Mesothelial cell of epicardium (in vitro differentiated cells): ENCODE measurements around the gene STKLD1. TPM values are rescaled to one million over a fixed set of nuclear protein-coding genes. Genes with fewer than 3 reads are reported as not detected.

Source experiments
- DNase-seq, 2 experiments: peaks; one replicate each; pipeline ENCODE4 v3.0.0; 2021; ENCODE audit warnings: low spot score in 2 of 2; ENCODE audit not compliant: unreplicated experiment in 2 of 2
- H3K27ac Mint-ChIP-seq: 2 replicates; pipeline ENCODE4 v1.8.0; 2021; ENCODE audit warnings: mixed read lengths
- H3K27me3 Mint-ChIP-seq: 2 replicates; pipeline ENCODE4 v1.8.0; 2021; ENCODE audit warnings: low read depth, mixed read lengths
- H3K36me3 Mint-ChIP-seq: 2 replicates; pipeline ENCODE4 v1.8.0; 2021; ENCODE audit warnings: mixed read lengths
- H3K4me1 Mint-ChIP-seq: 2 replicates; pipeline ENCODE4 v1.8.0; 2021; ENCODE audit warnings: mixed read lengths
- H3K4me3 Mint-ChIP-seq: 2 replicates; pipeline ENCODE4 v1.8.0; 2021; ENCODE audit warnings: mild to moderate bottlenecking, moderate library complexity, mixed read lengths
- H3K9me3 Mint-ChIP-seq: 2 replicates; pipeline ENCODE4 v1.8.0; 2021; ENCODE audit warnings: mixed read lengths
- total RNA-seq: library from RNA; stranded (reverse); gene quantifications from 3 replicates; pipeline ENCODE4 v1.2.1, GENCODE V29; 2021
- TF ChIP-seq, protein P1 (sequence below): fragments of 200-600 bp; sonication (generic); IDR thresholded peaks from one replicate; pipeline ENCODE4 v1.5.0; 2021; ENCODE audit warnings: antibody characterized with exemption; ENCODE audit not compliant: unreplicated experiment

The STKLD1 gene
- total RNA-seq, 1 donor from 2014 or later: 6.7 TPM

DNA sequence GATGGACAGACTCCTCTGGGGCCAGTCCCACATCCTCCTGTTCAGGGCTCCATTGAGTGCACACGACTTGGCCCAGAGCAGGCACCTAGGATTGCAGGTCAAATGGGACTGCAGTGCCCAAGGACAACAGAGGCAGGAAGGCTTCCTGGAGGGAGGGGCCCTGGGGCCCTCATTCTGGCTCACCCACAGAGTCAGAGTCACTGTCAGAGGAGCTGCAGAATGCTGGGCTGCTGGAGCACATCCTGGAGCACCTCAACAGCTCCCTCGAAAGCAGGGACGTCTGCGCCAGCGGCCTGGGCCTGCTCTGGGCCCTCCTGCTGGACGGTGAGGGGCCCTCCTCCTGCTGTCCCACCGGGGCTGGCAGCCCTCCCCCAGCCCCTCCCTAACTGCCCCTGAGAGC, 26.5 kb downstream of the STKLD1 start:
- H3K27me3 Mint-ChIP-seq: peaks cover 4% of the 10 kb centered on the region
- H3K27ac Mint-ChIP-seq: no peak overlapping the region
- no peaks in the 10 kb centered on the region for H3K4me1 Mint-ChIP-seq
- TF ChIP-seq, protein P1, sequence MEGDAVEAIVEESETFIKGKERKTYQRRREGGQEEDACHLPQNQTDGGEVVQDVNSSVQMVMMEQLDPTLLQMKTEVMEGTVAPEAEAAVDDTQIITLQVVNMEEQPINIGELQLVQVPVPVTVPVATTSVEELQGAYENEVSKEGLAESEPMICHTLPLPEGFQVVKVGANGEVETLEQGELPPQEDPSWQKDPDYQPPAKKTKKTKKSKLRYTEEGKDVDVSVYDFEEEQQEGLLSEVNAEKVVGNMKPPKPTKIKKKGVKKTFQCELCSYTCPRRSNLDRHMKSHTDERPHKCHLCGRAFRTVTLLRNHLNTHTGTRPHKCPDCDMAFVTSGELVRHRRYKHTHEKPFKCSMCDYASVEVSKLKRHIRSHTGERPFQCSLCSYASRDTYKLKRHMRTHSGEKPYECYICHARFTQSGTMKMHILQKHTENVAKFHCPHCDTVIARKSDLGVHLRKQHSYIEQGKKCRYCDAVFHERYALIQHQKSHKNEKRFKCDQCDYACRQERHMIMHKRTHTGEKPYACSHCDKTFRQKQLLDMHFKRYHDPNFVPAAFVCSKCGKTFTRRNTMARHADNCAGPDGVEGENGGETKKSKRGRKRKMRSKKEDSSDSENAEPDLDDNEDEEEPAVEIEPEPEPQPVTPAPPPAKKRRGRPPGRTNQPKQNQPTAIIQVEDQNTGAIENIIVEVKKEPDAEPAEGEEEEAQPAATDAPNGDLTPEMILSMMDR: no peak
- H3K4me3 Mint-ChIP-seq: no peak overlapping the region
- peaks cover 18% of the 10 kb centered on the region for H3K36me3 Mint-ChIP-seq
- no peaks in the 10 kb centered on the region for H3K9me3 Mint-ChIP-seq
- DNase-seq: no peak

DNA sequence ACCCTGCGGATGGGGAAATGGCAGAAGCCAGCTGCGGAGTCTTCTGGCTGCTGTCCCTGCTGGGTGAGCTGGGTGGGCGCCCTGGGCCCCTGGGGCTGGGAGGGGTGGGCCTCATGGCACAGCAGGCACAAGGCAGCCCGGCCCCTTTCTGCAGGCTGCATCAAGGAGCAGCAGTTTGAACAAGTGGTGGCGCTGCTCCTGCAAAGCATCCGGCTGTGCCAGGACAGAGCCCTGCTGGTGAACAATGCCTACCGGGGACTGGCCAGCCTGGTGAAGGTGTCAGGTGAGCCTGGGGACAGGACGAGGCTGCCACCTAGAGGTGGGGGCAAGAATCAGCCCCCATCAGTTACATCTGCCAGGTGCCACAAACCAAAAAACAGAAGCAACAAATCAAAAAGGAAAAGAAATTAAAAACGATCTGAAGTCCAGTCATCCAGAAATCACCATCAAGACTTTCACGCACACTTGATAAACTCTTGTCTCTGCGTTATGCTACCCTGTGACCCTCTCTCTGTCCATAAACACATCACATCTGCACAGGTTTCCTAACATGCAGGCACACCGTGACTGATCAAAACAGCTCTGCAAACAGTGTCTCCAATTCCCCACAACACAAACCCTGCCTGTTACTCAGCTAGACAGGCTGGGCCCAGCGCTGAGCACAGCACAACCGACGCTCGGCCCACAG, 27.7 kb downstream of the STKLD1 start:
- TF ChIP-seq, protein P1: peak; percentile 43
- H3K27me3 Mint-ChIP-seq: peaks cover 3% of the 10 kb centered on the region
- H3K36me3 Mint-ChIP-seq: peaks cover 18% of the 10 kb centered on the region
- H3K9me3 Mint-ChIP-seq: no peaks in the 10 kb centered on the region
- H3K4me3 Mint-ChIP-seq: no peak overlapping the region
- H3K4me1 Mint-ChIP-seq: no peaks in the 10 kb centered on the region
- H3K27ac Mint-ChIP-seq: no peak overlapping the region
- no peak for DNase-seq

DNA sequence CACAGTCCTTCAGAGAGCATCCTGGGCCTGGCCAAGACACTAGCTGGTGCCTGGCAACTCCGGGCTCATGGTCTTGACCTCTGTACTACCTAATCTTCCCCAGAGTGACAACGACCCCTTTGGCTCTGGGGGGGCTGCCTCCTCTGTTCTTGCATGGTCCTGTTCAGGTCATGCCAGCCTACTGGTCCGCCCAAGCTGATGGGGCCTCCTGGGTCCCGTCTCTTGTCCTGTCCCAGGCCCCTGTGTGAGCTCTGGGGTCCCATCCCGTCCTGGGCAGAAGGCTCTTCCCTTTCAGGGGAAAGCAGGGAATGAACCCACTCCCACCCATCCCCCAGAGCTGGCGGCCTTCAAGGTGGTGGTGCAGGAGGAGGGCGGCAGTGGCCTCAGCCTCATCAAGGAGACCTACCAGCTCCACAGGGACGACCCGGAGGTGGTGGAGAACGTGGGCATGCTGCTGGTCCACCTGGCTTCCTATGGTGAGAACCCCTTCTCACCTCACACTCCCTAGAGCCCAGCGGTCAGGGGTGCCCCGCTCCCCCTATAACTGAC, 28.4 kb downstream of the STKLD1 start:
- Mint-ChIP-seq H3K4me1 (no peaks in the 10 kb centered on the region), H3K9me3 (no peaks in the 10 kb centered on the region), H3K36me3 (peaks cover 22% of the 10 kb centered on the region), H3K27ac (no peak overlapping the region), H3K27me3 (no peaks in the 10 kb centered on the region), H3K4me3 (no peak overlapping the region)
- no peak for DNase-seq
- TF ChIP-seq, protein P1: no peak

DNA sequence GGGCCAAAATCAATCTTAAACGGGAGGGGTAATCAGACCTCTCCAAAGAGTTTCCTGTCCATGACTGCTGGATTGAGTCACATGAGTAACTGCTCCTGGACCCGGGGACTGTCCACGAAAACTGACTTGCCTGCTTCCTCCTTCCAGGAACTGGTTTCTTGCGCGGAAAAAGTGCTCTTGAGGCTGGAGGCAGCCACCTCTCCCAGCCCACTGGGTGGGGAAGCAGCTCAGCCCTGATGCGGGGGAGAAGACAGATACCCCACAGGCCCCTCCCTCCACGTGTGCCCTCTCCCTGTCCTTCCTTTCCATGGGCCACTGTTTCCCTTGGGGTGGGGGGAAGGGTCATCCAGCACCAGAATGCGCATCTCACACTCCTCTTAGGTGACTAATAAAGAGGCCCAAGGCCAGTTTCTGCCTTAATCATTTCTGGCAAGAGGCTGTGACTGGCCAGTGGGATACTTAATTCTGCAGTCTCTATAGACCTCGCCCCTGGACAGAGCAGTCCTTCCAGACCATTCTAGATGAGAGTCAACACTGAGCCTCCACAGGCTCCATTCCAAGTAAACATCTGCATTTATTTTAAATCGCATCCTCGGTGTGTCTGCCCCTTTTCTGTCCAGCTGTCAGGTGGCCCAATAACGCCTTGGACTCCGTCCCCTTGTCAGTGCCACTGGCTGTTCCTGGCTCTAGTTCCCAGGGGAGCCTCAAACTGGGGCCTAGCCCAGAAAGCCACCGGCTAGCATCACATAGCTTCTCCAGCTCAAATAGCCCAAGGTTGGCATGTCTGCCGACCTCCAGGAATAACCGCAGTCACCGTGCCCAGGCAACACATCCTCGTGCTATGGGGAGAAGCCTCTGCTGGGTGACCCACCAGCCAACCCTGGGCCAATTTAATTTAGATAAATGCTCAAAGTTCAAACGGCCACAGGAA, 29.6 kb downstream of the STKLD1 start:
- no peaks in the 10 kb centered on the region for H3K4me1 Mint-ChIP-seq
- TF ChIP-seq, protein P1: no peak
- no peak for DNase-seq
- H3K27ac Mint-ChIP-seq: no peak overlapping the region
- no peak overlapping the region for H3K4me3 Mint-ChIP-seq
- H3K36me3 Mint-ChIP-seq: peaks cover 31% of the 10 kb centered on the region
- H3K9me3 Mint-ChIP-seq: no peaks in the 10 kb centered on the region
- H3K27me3 Mint-ChIP-seq: no peaks in the 10 kb centered on the region

DNA sequence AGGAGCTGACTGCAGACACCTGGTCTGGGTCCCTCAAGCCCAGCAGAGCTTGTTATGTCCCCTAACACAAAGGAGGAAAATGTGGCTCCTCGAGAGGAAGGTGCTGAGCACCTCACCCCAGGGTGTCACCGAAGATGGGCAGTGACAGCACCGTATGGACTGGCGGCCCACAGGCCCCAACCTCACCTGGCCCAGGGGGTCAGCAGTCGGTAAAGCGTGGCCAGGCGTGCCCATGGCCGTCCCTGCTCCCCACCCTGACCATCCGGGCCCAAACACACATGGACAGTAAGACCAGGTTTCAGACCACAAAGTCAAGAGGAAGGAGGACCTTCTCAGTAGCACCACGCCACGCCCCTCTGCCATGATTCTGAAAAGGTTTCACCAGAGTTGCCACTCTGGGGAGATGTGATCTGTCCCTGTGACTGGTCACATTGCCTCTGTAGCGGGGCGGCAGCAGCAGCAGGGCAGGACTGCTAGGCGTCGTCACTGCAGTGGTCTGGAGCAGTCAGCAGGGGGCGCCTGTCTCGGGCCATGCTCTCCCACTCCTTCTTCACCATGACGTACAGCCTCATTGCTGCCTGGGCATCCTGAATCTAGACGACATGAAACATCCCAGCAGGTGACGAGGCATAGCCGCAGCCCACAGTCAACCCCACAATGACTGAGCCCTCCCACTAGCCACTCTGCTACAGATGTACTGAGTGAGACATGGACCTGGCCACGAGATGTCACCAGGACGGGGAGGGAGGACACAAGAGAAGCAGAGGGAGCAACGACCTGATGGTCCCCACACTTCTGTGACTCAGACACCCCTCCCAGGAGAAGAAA, 30.5 kb downstream of the STKLD1 start:
- Mint-ChIP-seq H3K27me3 (no peaks in the 10 kb centered on the region), H3K27ac (no peak overlapping the region), H3K36me3 (peaks cover 34% of the 10 kb centered on the region), H3K4me3 (no peak overlapping the region), H3K4me1 (no peaks in the 10 kb centered on the region), H3K9me3 (no peaks in the 10 kb centered on the region)
- DNase-seq: peak; percentile 56 to 82
- TF ChIP-seq, protein P1: peak; percentile 76
